Measurements from ENCODE around the gene C17orf78. TPM values are rescaled to one million over a fixed set of nuclear protein-coding genes. Genes with fewer than 3 reads are reported as not detected.

Gene C17orf78
- total and polyA plus RNA-seq, 7 donors, result 0.06 TPM; not detected in 6

DNA sequence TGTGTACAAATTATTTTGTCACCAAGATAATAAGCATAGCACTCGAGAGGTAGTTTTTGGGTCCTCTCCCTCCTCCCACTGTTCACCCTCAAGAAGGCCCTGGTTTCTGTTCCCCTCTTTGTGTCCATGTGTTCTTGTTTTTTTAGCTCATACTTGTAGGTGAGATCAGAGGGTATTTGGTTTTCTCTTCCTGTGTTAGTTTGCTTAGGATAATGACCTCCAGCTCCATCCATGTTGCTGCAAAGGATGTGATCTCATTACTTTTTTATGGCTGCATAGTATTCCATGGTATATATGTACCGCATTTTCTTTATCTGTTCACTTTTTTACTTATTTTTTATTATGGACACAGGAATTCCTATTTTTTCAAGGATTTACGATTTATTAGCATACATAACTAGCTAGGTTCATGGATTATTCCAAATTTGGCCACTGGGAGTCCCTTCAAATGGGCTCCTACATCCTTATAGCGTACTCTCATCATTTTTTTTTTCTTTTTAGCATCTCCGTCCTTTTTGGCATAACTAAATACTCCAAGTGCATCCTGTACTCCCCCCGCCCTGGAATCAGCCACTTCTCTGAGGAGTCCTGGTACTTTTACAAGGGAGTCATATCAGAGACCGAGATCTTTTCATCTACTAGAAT is 38.2 kb downstream of the C17orf78 start:
- Histone ChIP-seq H3K9me3 (no peaks in the 10 kb centered on the region), H3K27ac (no peak overlapping the region), H3K27me3 (ENCODE audit: insufficient read depth in 3 of 3, low read length in 2 of 3) (no peaks in the 10 kb centered on the region), H3K4me1 (no peaks in the 10 kb centered on the region), H3K4me3 (no peak overlapping the region), H3K36me3 (ENCODE audit: insufficient read depth in 1 of 2, low read depth in 1 of 2) (peaks cover 5 to 80% of the 10 kb centered on the region in 2 donors)
- DNase-seq, result no peak
- intact Hi-C loops (cut with DNase I), result no loop called here
- no peak for ATAC-seq
- 93 to 98% (median 94%) methylated on average over 7 of the region's 7 CpGs for WGBS, 3 donors
- no peak for TF ChIP-seq CTCF (IDR thresholded peaks at IDR 0.05)

DNA sequence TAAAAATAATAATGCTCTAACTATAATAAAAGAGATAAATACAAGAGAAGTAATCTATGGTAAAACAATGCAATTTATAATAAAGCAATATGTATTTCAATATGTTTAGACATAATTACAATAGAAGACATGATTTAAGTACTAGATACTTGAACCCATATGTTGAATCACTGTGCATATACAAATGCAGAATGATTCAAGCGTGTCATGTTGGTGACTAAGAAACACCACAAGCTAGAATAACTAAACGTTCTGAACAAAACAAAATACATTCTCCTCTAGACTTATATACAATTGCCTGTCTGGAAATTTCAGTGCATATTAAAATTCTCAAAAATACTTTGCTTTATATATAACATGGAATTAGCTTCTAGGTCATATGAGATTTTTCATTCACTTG is 42.1 kb downstream of the C17orf78 start:
- DNase-seq, result no peak
- no peak for ATAC-seq
- Histone ChIP-seq H3K9me3 (no peaks in the 10 kb centered on the region), H3K27me3 (ENCODE audit: insufficient read depth in 3 of 3, low read length in 2 of 3) (no peaks in the 10 kb centered on the region), H3K4me1 (no peaks in the 10 kb centered on the region), H3K4me3 (no peak overlapping the region), H3K36me3 (ENCODE audit: insufficient read depth in 1 of 2, low read depth in 1 of 2) (peaks cover 5 to 77% of the 10 kb centered on the region in 2 donors), H3K27ac (no peak overlapping the region)
- no peak for TF ChIP-seq CTCF (IDR thresholded peaks at IDR 0.05)
- 88 to 94% (median 89%) methylated on average over 2 of the region's 2 CpGs for WGBS, 3 donors
- intact Hi-C loops (cut with DNase I), result no loop called here

DNA sequence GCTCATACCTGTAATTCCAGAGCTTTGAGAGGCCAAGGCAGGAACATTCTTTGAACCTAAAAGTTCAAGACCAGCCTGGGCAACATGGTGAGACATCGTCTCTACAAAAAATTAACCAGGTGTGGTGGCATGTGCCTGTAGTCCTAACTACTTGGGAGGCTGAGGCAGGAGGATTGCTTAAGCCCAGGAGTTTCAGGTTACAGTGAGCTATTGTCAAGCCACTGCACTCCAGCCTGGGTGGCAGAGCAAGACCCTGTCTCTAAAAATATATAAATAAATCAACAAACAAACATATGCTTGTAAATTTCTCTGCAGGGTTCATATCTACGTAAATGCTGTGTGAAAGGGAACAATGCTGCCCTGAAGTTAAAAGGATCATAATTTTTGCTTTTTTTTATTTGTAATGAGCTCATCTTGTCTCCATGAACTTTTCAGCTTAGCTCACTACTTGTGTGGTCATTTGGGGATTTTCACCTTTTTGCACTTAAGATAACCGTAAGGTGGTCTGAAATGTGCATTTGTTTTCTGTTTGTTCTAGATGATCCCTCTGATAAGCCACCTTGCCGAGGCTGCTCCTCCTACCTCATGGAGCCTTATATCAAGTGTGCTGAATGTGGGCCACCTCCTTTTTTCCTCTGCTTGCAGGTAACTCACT is 47.3 kb downstream of the C17orf78 start:
- intact Hi-C loops (cut with DNase I), result no loop called here
- no peaks in the 10 kb centered on the region for H3K9me3 ChIP-seq
- no peak for TF ChIP-seq CTCF (IDR thresholded peaks at IDR 0.05)
- no peak for ATAC-seq
- peaks cover 0 to 80% of the 10 kb centered on the region in 2 donors for H3K36me3 ChIP-seq (ENCODE audit: insufficient read depth in 1 of 2, low read depth in 1 of 2)
- no peak for DNase-seq
- 67 to 88% (median 82%) methylated on average over 4 of the region's 4 CpGs for WGBS, 3 donors
- H3K27ac ChIP-seq, result no peak overlapping the region
- no peaks in the 10 kb centered on the region for H3K4me1 ChIP-seq
- no peaks in the 10 kb centered on the region for H3K27me3 ChIP-seq (ENCODE audit: insufficient read depth in 3 of 3, low read length in 2 of 3)
- no peak overlapping the region for H3K4me3 ChIP-seq

DNA sequence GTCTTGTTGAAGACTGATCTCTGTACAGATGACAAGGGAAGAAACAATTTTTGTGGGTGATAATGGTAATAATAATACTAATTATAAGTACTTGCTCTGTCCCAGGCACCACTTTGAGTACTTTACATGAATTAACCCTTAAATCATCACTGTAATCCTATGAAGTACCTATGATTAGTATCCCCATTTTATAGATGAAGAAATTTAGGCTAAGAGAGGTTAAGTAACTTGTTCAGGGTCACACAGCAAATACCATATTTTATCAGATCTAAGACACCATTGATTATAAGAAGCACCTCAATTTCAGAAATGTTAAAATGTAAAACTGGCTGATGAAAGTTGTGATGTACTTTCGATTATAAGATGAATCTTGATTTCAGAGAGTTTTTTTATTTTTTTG is 49.5 kb downstream of the C17orf78 start:
- ATAC-seq, result no peak
- Histone ChIP-seq H3K27ac (no peak overlapping the region), H3K27me3 (ENCODE audit: insufficient read depth in 3 of 3, low read length in 2 of 3) (no peaks in the 10 kb centered on the region), H3K4me1 (peaks cover 7% of the 10 kb centered on the region), H3K36me3 (ENCODE audit: insufficient read depth in 1 of 2, low read depth in 1 of 2) (peaks cover 3 to 85% of the 10 kb centered on the region in 2 donors), H3K4me3 (no peak overlapping the region), H3K9me3 (no peaks in the 10 kb centered on the region)
- no peak for TF ChIP-seq CTCF (IDR thresholded peaks at IDR 0.05)
- 92 to 97% (median 93%) methylated on average over 1 of the region's 1 CpG for WGBS, 3 donors
- no peak for DNase-seq
- intact Hi-C loops (cut with DNase I), result no loop called here
